Right ventricle myocardium inferior (tissue), 1 donor: ENCODE data around the gene NR5A2. TPM values are rescaled to one million over a fixed set of nuclear protein-coding genes. Genes with fewer than 3 reads are reported as not detected.

ENCODE experiments used
- ATAC-seq: fragments of 200-7000 bp; cut with Tn5 transposase; one replicate; pipeline ENCODE4 v1.9.1; 2020; ENCODE audit warnings: mild to moderate bottlenecking, moderate library complexity
- DNase-seq: peaks from one replicate; pipeline ENCODE4 v3.0.0; 2021; ENCODE audit errors: missing footprints
- intact Hi-C: fragments of 100-400 bp; cut with DNase I; formaldehyde crosslinking; loops from one replicate; pipeline ENCODE4 v1.11.0; 2022
- total RNA-seq: library from RNA; stranded (reverse); fragmentation: NEBNext Ultra II Directional; extraction: Animal tissue kit (Norgen Biotek cat#: 25700); gene quantifications from one replicate; pipeline ENCODE4 v1.2.1, GENCODE V29; 2021
- donor health status: DM: no; HTN: yes; CAD: no; lungs with severe emphysema.

The NR5A2 gene
- total RNA-seq, 1 donor from 2014 or later: 1.6 TPM

GRCh38 chr1:200213921-200214320 is 186.4 kb downstream of the NR5A2 start:
- DNase-seq (no peak), ATAC-seq (no peak)
- intact Hi-C loops: no loop called here

DNA sequence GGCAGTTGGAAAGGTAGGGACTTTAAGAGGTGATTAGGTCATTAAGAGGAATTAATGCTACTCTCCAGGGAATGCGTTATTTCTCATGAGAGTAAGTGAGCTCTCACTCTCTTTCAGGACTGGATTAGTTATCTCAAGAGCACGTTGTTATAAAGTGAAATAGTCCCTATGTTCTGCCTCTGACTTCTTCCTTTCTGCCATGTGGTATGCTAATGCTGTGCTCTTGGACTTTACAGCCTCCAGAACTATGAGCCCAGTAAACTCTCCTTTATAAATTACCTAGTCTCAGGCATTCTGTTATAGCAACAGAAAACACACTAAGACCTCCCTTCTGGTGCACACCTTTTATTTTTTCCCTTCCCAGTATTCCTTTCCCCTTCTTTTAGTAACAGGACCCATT is 187.8 kb downstream of the NR5A2 start:
- ATAC-seq (no peak), DNase-seq (no peak)
- intact Hi-C loops: no loop called here

GRCh38 chr1:200217703-200218102 is 190.2 kb downstream of the NR5A2 start:
- ATAC-seq (peak; percentile 8), DNase-seq (no peak)
- intact Hi-C loops: no loop called here

- DNase-seq (no peak), ATAC-seq (no peak)
- intact Hi-C loops: no loop called here
Measured at GRCh38 chr1:200221614-200222282, 194.2 kb downstream of the NR5A2 start.

GRCh38 chr1:200223207-200223606 is 195.7 kb downstream of the NR5A2 start:
- intact Hi-C loops: no loop called here
- ATAC-seq: no peak
- DNase-seq: no peak

DNA sequence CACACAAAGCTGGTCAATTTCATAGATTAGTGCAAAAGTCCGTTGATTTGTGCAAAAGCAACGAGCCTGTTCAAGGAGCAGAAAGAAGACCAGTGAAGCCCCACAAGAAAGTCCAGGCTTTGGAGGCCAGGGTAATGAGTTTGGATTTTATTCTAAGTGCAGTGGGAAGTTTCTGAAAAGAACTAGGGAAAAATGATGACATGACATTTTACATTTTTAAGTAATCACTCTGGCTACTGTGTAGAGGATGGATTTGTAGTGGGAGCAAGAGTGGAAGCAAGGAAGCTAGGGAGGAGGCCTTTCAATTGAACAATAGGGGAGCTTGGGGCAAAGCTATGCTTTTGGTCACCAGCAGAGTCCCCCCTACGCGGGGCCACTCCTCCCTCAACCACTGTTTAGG is 196.1 kb downstream of the NR5A2 start:
- ATAC-seq (no peak), DNase-seq (no peak)
- intact Hi-C loops: no loop called here

DNA sequence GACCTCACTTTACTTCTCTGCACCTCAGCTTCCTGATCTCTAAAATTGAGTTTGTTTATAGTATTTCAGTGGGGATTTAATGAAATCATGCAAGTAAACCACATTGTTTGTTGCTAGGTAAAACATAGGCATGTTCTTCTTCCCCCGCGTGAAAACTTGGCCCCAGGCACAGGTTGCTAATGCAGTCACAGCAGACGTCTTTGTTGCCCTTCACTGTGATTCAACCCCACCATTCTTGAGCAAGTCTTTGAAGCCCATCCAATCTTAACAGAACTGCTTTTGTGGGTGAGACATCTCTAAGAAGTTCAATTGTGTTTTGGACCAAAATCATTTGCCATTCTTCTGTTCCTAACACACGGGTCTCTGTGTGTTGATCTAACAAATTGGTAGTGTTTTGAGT is 196.8 kb downstream of the NR5A2 start:
- DNase-seq (no peak), ATAC-seq (no peak)
- intact Hi-C loops: no loop called here

GRCh38 chr1:200226268-200226968 is 198.9 kb downstream of the NR5A2 start:
- intact Hi-C loops: no loop called here
- no peak for DNase-seq
- no peak for ATAC-seq

DNA sequence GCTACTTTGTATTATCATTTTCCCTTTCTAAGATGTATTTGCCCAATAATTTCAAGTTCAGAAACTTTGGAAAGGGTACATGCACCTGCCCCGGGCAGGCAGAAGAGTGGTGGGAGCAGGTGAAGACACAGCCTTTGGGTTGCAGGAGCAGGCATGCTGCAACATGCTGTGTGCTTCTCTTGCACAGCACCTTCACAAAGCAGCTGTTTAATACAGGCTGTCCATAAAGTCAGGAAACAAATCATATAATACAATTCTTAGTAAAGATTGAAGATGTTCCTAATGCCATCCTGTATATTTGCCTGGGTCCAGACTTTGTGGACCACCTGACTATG is 199.4 kb downstream of the NR5A2 start:
- no peak for DNase-seq
- ATAC-seq: no peak

More for the DNA sequence above, 199.4 kb downstream of the NR5A2 start:
- intact Hi-C loops: no loop called here
